ENCODE results near the gene SPTBN1. TPM values are rescaled to one million over a fixed set of nuclear protein-coding genes. Genes with fewer than 3 reads are reported as not detected.

Gene SPTBN1
- total and polyA plus RNA-seq, 2 of the 4 experiments (the other 2 are of a cell fraction), result 49.1 to 241 TPM

GRCh38 chr2:54520687-54521086 is 64.6 kb downstream of the SPTBN1 start:
- peak; percentile 95 for ATAC-seq (ENCODE audit: low read depth)

More at GRCh38 chr2:54520687-54521086, 64.6 kb downstream of the SPTBN1 start:
- intact Hi-C loops (cut with micrococcal nuclease) (loop anchor here (5.0 to 10.0 kb wide), 3 partner anchors 63 to 413 kb away; partner anchors contain the start of gene SPTBN1), dilution Hi-C loops (cut with HindIII; ENCODE audit: low sequenced_read_pairs, unreplicated experiment) (no loop called here), in situ Hi-C loops (cut with MboI; ENCODE audit: low sequenced_read_pairs) (loop anchor here (10.0 kb wide), 1 partner anchor 184 kb away; no protein-coding TSS in a partner anchor)
- H3K9me3 ChIP-seq (ENCODE audit: control insufficient read depth, insufficient read depth, low read length), result no peaks in the 10 kb centered on the region
- H3K9me1 ChIP-seq (ENCODE audit: insufficient read depth, low read length), result peaks cover 13% of the 10 kb centered on the region
- H3K23ac ChIP-seq (ENCODE audit: low read depth, low read length), result no peak overlapping the region
- no peak overlapping the region for H3K4me2 ChIP-seq (ENCODE audit: low read depth, low read length)
- peak overlapping the region; percentile 10 for H2BK5ac ChIP-seq (ENCODE audit: low read depth, low read length, poor library complexity, severe bottlenecking)
- no peak overlapping the region for H2AFZ ChIP-seq (replicated peaks; ENCODE audit: low read length, poor library complexity)
- CTCF ChIA-PET, result no interaction called here
- no peaks in the 10 kb centered on the region for H3K27me3 ChIP-seq (ENCODE audit: control insufficient read depth, insufficient read depth, low read length)
- H2BK20ac ChIP-seq (ENCODE audit: low read depth, low read length), result peak overlapping the region; percentile 59; the same call in 1 of the 2 replicates
- 0 out of 2 replicates have a peak, but pooled peaks have one; percentile 15 for TF ChIP-seq RAD21 (IDR thresholded peaks at IDR 0.05; ENCODE audit: low read length)
- TF ChIP-seq CTCF (conservative IDR thresholded peaks at IDR 0.05; ENCODE audit: low read depth, low read length), result no peak
- TF ChIP-seq MAZ (IDR thresholded peaks at IDR 0.05; ENCODE audit: borderline replicate concordance, low read depth, low read length), result no peak
- 0 out of 2 replicates have a peak, but pooled peaks have one; percentile 17 for TF ChIP-seq SMC3 (IDR thresholded peaks at IDR 0.05; ENCODE audit: low read depth, low read length)
- no peak for TF ChIP-seq BHLHE40 (IDR thresholded peaks at IDR 0.05; ENCODE audit: low read depth, low read length)
- no peak for TF ChIP-seq RCOR1 (IDR thresholded peaks at IDR 0.05; ENCODE audit: insufficient replicate concordance, low read length)
- peak; percentile 45; the same call in 1 of the 2 replicates for TF ChIP-seq CEBPB (IDR thresholded peaks at IDR 0.05; ENCODE audit: low read depth, low read length)
- no peak for TF ChIP-seq ELK1 (IDR thresholded peaks at IDR 0.05; ENCODE audit: borderline replicate concordance, low read depth, low read length)
- peak; percentile 68 for TF ChIP-seq FOS (IDR thresholded peaks at IDR 0.05; ENCODE audit: low read depth, low read length)
- no peak for TF ChIP-seq CHD1 (IDR thresholded peaks at IDR 0.05; ENCODE audit: low read depth, low read length)
- no peak for TF ChIP-seq MAFK (IDR thresholded peaks at IDR 0.05; ENCODE audit: low read depth, low read length)
- no peak for TF ChIP-seq POLR2A (IDR thresholded peaks at IDR 0.05; ENCODE audit: low read depth, low read length)
- no peak for TF ChIP-seq MXI1 (IDR thresholded peaks at IDR 0.05; ENCODE audit: borderline replicate concordance, low read depth, low read length)
- H4K5ac ChIP-seq (ENCODE audit: low read depth, low read length), result no peak overlapping the region
- H3K4ac ChIP-seq (ENCODE audit: low read depth, low read length), result peak overlapping the region; percentile 72
- POLR2A ChIA-PET (ENCODE audit: unreplicated experiment), result no interaction called here
- peaks cover 45% of the 10 kb centered on the region for H4K20me1 ChIP-seq (ENCODE audit: insufficient read depth, low read length)
- no peak overlapping the region for H3K4me3 ChIP-seq (ENCODE audit: insufficient read depth, low read depth, low read length)
- H2BK15ac ChIP-seq (ENCODE audit: low read depth, low read length), result peak overlapping the region; percentile 77; the same call in 1 of the 3 replicates
- WGBS, 2 experiments (ENCODE audit: extremely low coverage in 2 of 2, insufficient read length in 1 of 2), result no CpG with 5 or more reads among the region's 3 CpGs
- peak overlapping the region; percentile 28; the same call in 1 of the 2 replicates for H4K91ac ChIP-seq (ENCODE audit: insufficient read depth, low read depth, low read length)
- H3K27ac ChIP-seq (ENCODE audit: insufficient read depth, low read length), result peak overlapping the region; percentile 25
- H3K4me1 ChIP-seq (ENCODE audit: control insufficient read depth, insufficient read depth, low read length), result peaks cover 12% of the 10 kb centered on the region
- DNase-seq, result peak; percentile 96
- peak overlapping the region; percentile 95; the same call in 1 of the 2 replicates for H2AK5ac ChIP-seq (ENCODE audit: low read depth, low read length)
- peaks cover 31 to 74% of the 10 kb centered on the region in 2 experiments for H3K79me1 ChIP-seq (ENCODE audit: low read depth in 1 of 2, low read length in 2 of 2)
- H3K36me3 ChIP-seq (ENCODE audit: control insufficient read depth, insufficient read depth, low read length), result no peaks in the 10 kb centered on the region
- no TSS peak for BruUV-seq (replicated peaks)
- H3K18ac ChIP-seq (ENCODE audit: low read depth, low read length), result no peak overlapping the region
- peak overlapping the region in 1 of 2 experiments; percentile 17; a peak in 1 of 4 replicates for H4K8ac ChIP-seq (ENCODE audit: low read depth in 2 of 2, low read length in 2 of 2)
- no peak overlapping the region for H3K56ac ChIP-seq (ENCODE audit: extremely low read depth, insufficient read depth, low read length)
- H2BK120ac ChIP-seq (ENCODE audit: low read depth, low read length), result peak overlapping the region; percentile 50
- H3K9ac ChIP-seq (ENCODE audit: low read depth, low read length), result no peak overlapping the region
- no peak overlapping the region for H3K14ac ChIP-seq (replicated peaks; ENCODE audit: low read depth, low read length)
- no peak overlapping the region for H2AK9ac ChIP-seq (replicated peaks; ENCODE audit: low read depth, low read length, poor library complexity)

Measured in IMR-90 (cell line).